ENCODE data around the gene UBAP2.

DNA sequence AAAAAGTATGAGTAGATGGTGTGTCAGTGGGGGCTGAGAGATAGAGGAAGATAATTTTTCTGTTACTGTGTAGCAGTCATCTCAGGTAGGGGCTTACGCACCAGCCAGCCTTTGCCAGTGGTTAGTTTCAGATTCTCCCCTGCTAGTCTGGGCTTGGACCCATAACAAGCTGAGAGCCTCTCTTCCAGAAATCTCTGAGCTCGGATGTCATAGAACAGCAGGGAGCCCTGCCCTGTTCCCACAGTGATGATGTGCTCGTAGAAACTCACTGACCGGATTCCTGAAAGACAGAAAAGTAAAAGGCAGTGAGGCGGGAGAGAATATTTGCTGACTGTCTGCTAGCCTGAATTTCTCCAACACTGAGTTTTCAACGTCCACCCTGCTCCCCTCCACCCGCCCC, 40.6 kb upstream of the UBAP2 start:
- TF ChIP-seq POLR2A (IDR thresholded peaks at IDR 0.05) = no peak
- TF ChIP-seq, protein P1, sequence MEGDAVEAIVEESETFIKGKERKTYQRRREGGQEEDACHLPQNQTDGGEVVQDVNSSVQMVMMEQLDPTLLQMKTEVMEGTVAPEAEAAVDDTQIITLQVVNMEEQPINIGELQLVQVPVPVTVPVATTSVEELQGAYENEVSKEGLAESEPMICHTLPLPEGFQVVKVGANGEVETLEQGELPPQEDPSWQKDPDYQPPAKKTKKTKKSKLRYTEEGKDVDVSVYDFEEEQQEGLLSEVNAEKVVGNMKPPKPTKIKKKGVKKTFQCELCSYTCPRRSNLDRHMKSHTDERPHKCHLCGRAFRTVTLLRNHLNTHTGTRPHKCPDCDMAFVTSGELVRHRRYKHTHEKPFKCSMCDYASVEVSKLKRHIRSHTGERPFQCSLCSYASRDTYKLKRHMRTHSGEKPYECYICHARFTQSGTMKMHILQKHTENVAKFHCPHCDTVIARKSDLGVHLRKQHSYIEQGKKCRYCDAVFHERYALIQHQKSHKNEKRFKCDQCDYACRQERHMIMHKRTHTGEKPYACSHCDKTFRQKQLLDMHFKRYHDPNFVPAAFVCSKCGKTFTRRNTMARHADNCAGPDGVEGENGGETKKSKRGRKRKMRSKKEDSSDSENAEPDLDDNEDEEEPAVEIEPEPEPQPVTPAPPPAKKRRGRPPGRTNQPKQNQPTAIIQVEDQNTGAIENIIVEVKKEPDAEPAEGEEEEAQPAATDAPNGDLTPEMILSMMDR (IDR thresholded peaks at IDR 0.05) = no peak
